Aorta (tissue), 5 donors: ENCODE measurements around the gene BMPR1B. TPM values are rescaled to one million over a fixed set of nuclear protein-coding genes. Genes with fewer than 3 reads are reported as not detected.

Source experiments
- ATAC-seq: fragments of 200-7000 bp; cut with Tn5 transposase; one replicate; pipeline ENCODE4 v1.9.1; 2022; ENCODE audit warnings: moderate library complexity; ENCODE audit not compliant: low FRiP score
- DNase-seq, 2 donors: peaks; one replicate each; pipeline ENCODE4 v3.0.0-alpha.2; 2020
- H3K27ac ChIP-seq, 2 donors: one replicate each; pipeline ENCODE4 v1.5.1; 2013; ENCODE audit warnings: low read length in 2 of 2, mild to moderate bottlenecking in 2 of 2, moderate library complexity in 2 of 2, control low read depth in 1 of 2, inconsistent platforms in 1 of 2, low read depth in 1 of 2
- H3K27me3 ChIP-seq, 2 donors: one replicate each; pipeline ENCODE4 v1.6.1; 2013; ENCODE audit warnings: control low read depth in 1 of 2, low read length in 1 of 2, mild to moderate bottlenecking in 1 of 2, moderate library complexity in 1 of 2; ENCODE audit not compliant: insufficient read depth in 2 of 2, control insufficient read depth in 1 of 2
- H3K36me3 ChIP-seq, 2 donors: one replicate each; pipeline ENCODE4 v1.6.1; 2013; ENCODE audit warnings: control low read depth in 1 of 2, low read length in 1 of 2, mild to moderate bottlenecking in 1 of 2; ENCODE audit not compliant: insufficient read depth in 2 of 2, control insufficient read depth in 1 of 2
- H3K4me1 ChIP-seq, 2 donors: one replicate each; pipeline ENCODE4 v1.6.1; 2013; ENCODE audit warnings: low read length in 2 of 2, control low read depth in 1 of 2, mild to moderate bottlenecking in 1 of 2, moderate library complexity in 1 of 2; ENCODE audit not compliant: insufficient read depth in 2 of 2, control insufficient read depth in 1 of 2
- H3K4me3 ChIP-seq, 2 donors: one replicate each; pipeline ENCODE4 v1.5.1; 2013; ENCODE audit warnings: low read length in 2 of 2, control low read depth in 1 of 2, mild to moderate bottlenecking in 1 of 2
- H3K9me3 ChIP-seq: one replicate; pipeline ENCODE4 v1.6.1; 2013; ENCODE audit warnings: mild to moderate bottlenecking, low read length; ENCODE audit not compliant: control insufficient read depth
- WGBS, 2 donors: extraction: QIAGEN DNeasy Blood & Tissue Kit; methylation state at CpG; one replicate each; pipeline ENCODE4 v1.1.7; 2013; 5-methylcytosine and 5-hydroxymethylcytosine counted together
- intact Hi-C, 2 donors: fragments of 100-400 bp; cut with DNase I; formaldehyde crosslinking; loops; one replicate each; pipeline versions ENCODE4 v1.14.2 to v1.15.0; 2022
- polyA plus RNA-seq, 2 donors: library from polyadenylated mRNA; stranded (reverse); fragments of 200-250 nt; gene quantifications; one replicate each; pipeline ENCODE4 v1.2.3, GENCODE V29; 2013
- total RNA-seq, 2 donors: library from RNA; stranded (reverse); fragmentation: NEBNext Ultra II Directional; extraction: Animal tissue kit (Norgen Biotek cat#: 25700); gene quantifications; one replicate each; pipeline ENCODE4 v1.2.1, GENCODE V29; 2021
- donor health status: healthy with polysubstance abuse.
- donor health status: Bipolar disorder and iron deficiency.
- donor health status: DM: no; HTN: no; CAD: no.
- donor health status: DM: no; HTN: no; CAD: no.
- donor health status: DM: yes; HTN: yes; CAD: no.

BMPR1B gene
- total and polyA plus RNA-seq, 4 donors = 1.0 to 14.6 (median 8.0) TPM

- H3K4me3 ChIP-seq = no peak overlapping the region
- WGBS, 2 donors = 71 to 75% methylated on average over 10 of the region's 10 CpGs
Measured at GRCh38 chr4:95180531-95181242, 422.9 kb downstream of the BMPR1B start.

GRCh38 chr4:95181243-95181995, 423.7 kb downstream of the BMPR1B start:
- no peaks in the 10 kb centered on the region for H3K9me3 ChIP-seq
- DNase-seq = no peak
- peaks cover 0 to 6% of the 10 kb centered on the region in 2 donors for H3K36me3 ChIP-seq
- H3K27me3 ChIP-seq = no peaks in the 10 kb centered on the region
- intact Hi-C loops = no loop called here
- no peak overlapping the region for H3K27ac ChIP-seq
- no peak overlapping the region for H3K4me3 ChIP-seq
- H3K4me1 ChIP-seq = no peaks in the 10 kb centered on the region
- no peak for ATAC-seq
- 68 to 69% methylated on average over 18 of the region's 18 CpGs for WGBS, 2 donors

More at GRCh38 chr4:95180531-95181242, 422.9 kb downstream of the BMPR1B start:
- Histone ChIP-seq H3K36me3 (peaks cover 0 to 6% of the 10 kb centered on the region in 2 donors), H3K27ac (no peak overlapping the region), H3K4me1 (no peaks in the 10 kb centered on the region), H3K27me3 (no peaks in the 10 kb centered on the region), H3K9me3 (no peaks in the 10 kb centered on the region)
- intact Hi-C loops = no loop called here
- DNase-seq (no peak), ATAC-seq (no peak)

GRCh38 chr4:95181996-95182306, 424.2 kb downstream of the BMPR1B start:
- DNase-seq = no peak
- H3K4me1 ChIP-seq = no peaks in the 10 kb centered on the region
- no peaks in the 10 kb centered on the region for H3K27me3 ChIP-seq
- no peak overlapping the region for H3K27ac ChIP-seq
- no peak for ATAC-seq
- peaks cover 0 to 6% of the 10 kb centered on the region in 2 donors for H3K36me3 ChIP-seq
- 46 to 48% methylated on average over 2 of the region's 2 CpGs for WGBS, 2 donors
- no peak overlapping the region for H3K4me3 ChIP-seq
- intact Hi-C loops = no loop called here
- H3K9me3 ChIP-seq = no peaks in the 10 kb centered on the region

- DNase-seq (no peak), ATAC-seq (no peak)
- Histone ChIP-seq H3K27me3 (no peaks in the 10 kb centered on the region), H3K36me3 (peaks cover 0 to 6% of the 10 kb centered on the region in 2 donors), H3K27ac (no peak overlapping the region), H3K4me1 (no peaks in the 10 kb centered on the region), H3K4me3 (no peak overlapping the region), H3K9me3 (no peaks in the 10 kb centered on the region)
- intact Hi-C loops = no loop called here
- WGBS, 2 donors = 85 to 86% methylated on average over 5 of the region's 5 CpGs
Measured at GRCh38 chr4:95183656-95184408, 426.1 kb downstream of the BMPR1B start.

GRCh38 chr4:95186666-95187065, 428.9 kb downstream of the BMPR1B start:
- Histone ChIP-seq H3K27me3 (no peaks in the 10 kb centered on the region), H3K27ac (no peak overlapping the region), H3K4me1 (no peaks in the 10 kb centered on the region), H3K9me3 (no peaks in the 10 kb centered on the region), H3K36me3 (peaks cover 0 to 5% of the 10 kb centered on the region in 2 donors), H3K4me3 (no peak overlapping the region)
- intact Hi-C loops = no loop called here
- 92 to 93% methylated on average over 8 of the region's 8 CpGs for WGBS, 2 donors
- DNase-seq (no peak), ATAC-seq (peak; percentile 44)

- H3K9me3 ChIP-seq = no peaks in the 10 kb centered on the region
Measured at GRCh38 chr4:95188701-95189370, 431.1 kb downstream of the BMPR1B start.

GRCh38 chr4:95190751-95191436, 433.1 kb downstream of the BMPR1B start:
- Histone ChIP-seq H3K4me1 (no peaks in the 10 kb centered on the region), H3K36me3 (no peaks in the 10 kb centered on the region), H3K9me3 (no peaks in the 10 kb centered on the region), H3K4me3 (no peak overlapping the region), H3K27ac (no peak overlapping the region), H3K27me3 (no peaks in the 10 kb centered on the region)
- no peak for ATAC-seq
- no peak for DNase-seq
- intact Hi-C loops = no loop called here
- 76 to 78% methylated on average over 9 of the region's 9 CpGs for WGBS, 2 donors

More at GRCh38 chr4:95188701-95189370, 431.1 kb downstream of the BMPR1B start:
- Histone ChIP-seq H3K36me3 (no peaks in the 10 kb centered on the region), H3K4me1 (no peaks in the 10 kb centered on the region), H3K4me3 (no peak overlapping the region), H3K27ac (no peak overlapping the region), H3K27me3 (no peaks in the 10 kb centered on the region)
- WGBS, 2 donors = 70 to 74% methylated on average over 5 of the region's 5 CpGs
- no peak for ATAC-seq
- no peak for DNase-seq
- intact Hi-C loops = no loop called here

GRCh38 chr4:95191537-95191936, 433.8 kb downstream of the BMPR1B start:
- intact Hi-C loops = no loop called here
- H3K36me3 ChIP-seq = no peaks in the 10 kb centered on the region
- no peak overlapping the region for H3K4me3 ChIP-seq
- H3K27ac ChIP-seq = no peak overlapping the region
- H3K4me1 ChIP-seq = no peaks in the 10 kb centered on the region
- no peak for ATAC-seq
- WGBS, 2 donors = 97 to 98% methylated on average over 3 of the region's 3 CpGs
- no peaks in the 10 kb centered on the region for H3K9me3 ChIP-seq
- H3K27me3 ChIP-seq = no peaks in the 10 kb centered on the region
- no peak for DNase-seq
